ENCODE data around the gene NFKBIL1. TPM values are rescaled to one million over a fixed set of nuclear protein-coding genes. Genes with fewer than 3 reads are reported as not detected.
"Not testable (repeated sequence)": the region's sequence is repeated elsewhere in the genome, so short reads cannot be mapped to it uniquely, and the experiment has no call there.

NFKBIL1 gene
- total RNA-seq, 1 experiment from 2014 or later, result 17.8 TPM

DNA sequence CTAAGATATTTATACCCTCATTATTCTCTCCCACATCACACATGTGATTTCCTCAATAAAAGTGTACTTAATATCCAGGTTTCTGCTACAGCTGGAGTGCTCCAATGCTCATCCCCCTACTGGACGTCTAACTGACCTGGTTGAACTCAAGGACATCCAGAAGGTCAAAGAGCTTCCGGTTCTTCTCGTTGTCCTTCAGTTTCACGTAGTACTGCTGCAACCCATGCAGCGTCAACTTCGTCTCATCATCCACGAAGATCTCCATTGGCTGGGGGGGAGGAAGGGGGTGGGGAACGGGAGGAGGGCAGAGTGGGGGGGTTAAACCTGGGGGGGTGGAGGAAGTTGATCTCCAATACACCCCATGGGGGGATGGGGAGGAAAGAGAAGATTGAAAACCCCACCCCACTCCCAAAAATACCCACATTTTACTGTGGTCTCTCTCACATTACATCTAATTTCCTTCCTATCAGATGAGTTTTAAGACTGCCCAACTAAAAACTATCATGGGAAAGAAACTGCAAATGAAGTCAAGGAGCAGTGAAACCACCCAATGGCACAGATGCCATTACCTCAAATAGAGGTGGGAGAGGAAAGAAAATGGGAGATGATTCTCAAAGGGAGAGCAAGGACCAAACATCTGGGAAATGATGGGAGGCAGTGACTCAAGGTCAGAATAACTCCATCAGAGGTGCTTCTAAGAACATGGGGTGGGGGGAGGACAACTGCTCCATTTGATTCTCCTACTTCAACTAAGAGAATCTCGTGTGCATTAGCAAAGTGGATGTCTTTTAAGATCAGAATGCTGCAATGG lies 14.6 kb upstream of the NFKBIL1 start:
- in situ Hi-C loops (cut with HindIII; ENCODE audit: low pct_unique_long_range_greater_than_20kb, low sequenced_read_pairs), result no loop called here
- peak; percentile 32 for DNase-seq (ENCODE audit: low read depth, low spot score)

DNA sequence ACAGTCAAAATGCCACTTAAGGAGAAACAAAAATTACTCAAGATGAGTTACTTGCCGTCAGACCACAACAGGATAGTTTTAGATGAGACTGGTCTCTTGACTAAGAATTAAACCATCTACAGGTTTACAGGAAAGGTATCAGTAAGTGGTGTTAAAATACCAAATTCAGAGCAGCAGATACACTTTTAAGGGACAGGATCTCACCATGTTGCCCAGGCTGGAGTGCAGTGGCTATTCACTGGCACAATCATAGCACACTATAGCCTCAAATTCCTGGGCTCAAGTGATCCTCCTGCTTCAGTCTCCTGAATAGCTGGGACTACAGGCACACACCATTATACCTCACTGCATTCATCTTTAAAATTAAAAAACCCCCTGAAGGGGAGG lies 14.0 kb upstream of the NFKBIL1 start:
- in situ Hi-C loops (cut with HindIII; ENCODE audit: low pct_unique_long_range_greater_than_20kb, low sequenced_read_pairs), result no loop called here
- no peak for DNase-seq (ENCODE audit: low read depth, low spot score)

DNA sequence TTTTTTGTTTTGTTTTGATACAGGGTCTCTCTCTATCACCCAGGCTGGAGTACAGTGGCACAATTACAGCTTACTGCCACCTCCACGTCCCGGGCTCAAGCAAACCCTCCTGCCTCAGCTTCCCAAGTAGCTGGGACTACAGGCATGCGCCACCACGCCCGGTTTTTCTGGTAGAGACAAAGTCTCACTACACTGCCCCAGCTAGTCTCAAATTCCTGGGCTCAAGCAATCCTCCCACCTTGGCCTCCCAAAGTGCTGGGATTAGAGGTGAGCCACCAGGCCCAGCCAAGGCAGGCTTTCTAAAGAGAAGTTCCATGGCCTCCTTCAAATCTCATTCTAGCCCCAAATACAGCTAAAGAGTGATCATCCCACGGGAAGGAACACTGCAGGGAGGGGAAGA lies 13.4 kb upstream of the NFKBIL1 start:
- in situ Hi-C loops (cut with HindIII; ENCODE audit: low pct_unique_long_range_greater_than_20kb, low sequenced_read_pairs), result no loop called here

DNA sequence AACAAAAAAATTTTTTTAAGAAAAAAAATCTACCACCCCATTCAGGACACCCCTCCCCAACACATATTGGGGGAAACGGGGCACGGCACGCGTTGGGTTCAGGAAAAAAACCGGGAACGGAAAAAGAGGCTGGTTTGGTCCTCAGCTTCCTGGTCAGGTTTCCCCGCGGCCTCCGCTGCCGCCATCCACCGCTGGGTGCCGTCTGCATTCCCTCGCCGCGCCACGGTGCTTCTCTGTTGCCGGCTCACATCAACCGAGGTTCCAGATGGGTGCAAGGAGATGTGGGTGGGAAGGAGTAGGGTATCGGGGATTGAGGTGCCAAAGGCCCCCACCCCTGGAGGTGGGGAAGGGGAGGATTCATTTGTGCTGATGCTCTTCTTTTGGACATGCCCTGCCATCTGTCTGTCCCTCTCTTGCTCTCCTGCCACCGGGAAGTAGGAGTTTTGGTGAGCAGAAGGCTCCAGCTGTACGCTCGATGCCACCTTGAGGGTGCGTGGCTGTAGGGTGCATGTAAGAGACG lies 12.8 kb upstream of the NFKBIL1 start:
- in situ Hi-C loops (cut with HindIII; ENCODE audit: low pct_unique_long_range_greater_than_20kb, low sequenced_read_pairs), result no loop called here

More for the DNA sequence above, 13.4 kb upstream of the NFKBIL1 start:
- DNase-seq (ENCODE audit: low read depth, low spot score), result no peak

DNA sequence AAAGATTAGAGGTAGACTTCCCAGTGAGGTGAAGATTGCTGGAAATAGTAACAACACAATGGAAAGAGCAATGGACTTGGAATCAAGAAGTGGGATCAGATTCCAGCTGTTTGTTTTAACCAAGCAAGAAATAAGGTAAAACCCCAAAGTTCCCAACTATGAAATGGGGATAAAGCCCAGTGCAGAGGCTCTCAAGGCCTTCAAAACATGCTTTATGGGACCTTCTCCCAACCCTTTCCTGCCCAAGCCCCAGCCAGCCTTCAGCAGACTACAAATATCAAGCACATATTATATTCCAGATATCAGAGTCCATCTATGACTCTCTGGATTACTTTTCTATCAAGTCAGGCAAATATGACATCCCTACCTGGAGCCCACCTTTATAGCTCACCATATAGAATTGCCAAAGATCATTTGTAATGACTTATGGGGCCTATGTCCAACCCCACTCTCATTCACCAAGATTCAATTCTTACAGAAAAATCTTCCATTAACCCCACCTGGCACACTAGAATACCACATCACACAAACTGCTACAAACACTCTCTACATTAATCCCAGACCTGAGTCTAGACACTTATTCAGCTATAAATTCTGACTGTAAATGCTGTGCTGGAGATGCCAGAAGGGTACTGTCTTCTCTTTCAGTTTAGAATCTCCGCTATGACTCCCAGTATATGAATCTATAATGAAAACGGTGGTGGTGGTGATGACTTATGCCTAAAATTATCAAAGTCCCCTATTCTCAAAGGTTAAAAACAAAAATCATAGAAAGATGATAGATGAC lies 11.7 kb upstream of the NFKBIL1 start:
- in situ Hi-C loops (cut with HindIII; ENCODE audit: low pct_unique_long_range_greater_than_20kb, low sequenced_read_pairs), result no loop called here
- no peak for DNase-seq (ENCODE audit: low read depth, low spot score)

More for the DNA sequence above, 12.8 kb upstream of the NFKBIL1 start:
- DNase-seq (ENCODE audit: low read depth, low spot score), result no peak

DNA sequence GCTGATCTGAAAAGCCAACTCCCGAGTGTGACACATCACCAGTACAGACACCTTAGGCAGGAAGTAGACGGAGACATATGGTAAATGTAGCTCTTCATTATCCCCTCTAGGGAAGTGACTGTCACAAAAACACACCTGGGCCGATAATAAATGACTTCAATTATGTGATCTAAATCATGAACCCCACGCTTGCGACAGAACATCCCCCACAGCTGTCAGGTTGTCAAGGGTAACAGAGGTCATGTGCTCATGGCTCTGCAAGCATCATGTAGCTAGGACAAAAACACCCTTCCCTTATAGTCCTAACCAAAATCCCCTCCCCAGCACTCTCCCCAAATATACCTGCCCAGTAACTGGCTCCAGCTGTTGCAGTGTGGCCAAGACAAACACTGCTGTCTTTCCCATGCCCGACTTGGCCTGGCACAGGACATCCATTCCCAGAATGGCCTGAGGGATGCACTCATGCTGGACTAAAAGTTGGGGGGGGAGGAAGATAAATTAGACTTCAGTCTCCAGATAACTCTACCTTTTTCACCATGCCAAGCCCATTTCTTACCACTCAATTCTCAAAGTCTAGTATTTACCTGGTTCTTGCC lies 8.5 kb upstream of the NFKBIL1 start:
- in situ Hi-C loops (cut with HindIII; ENCODE audit: low pct_unique_long_range_greater_than_20kb, low sequenced_read_pairs), result no loop called here
- DNase-seq (ENCODE audit: low read depth, low spot score), result no peak

DNA sequence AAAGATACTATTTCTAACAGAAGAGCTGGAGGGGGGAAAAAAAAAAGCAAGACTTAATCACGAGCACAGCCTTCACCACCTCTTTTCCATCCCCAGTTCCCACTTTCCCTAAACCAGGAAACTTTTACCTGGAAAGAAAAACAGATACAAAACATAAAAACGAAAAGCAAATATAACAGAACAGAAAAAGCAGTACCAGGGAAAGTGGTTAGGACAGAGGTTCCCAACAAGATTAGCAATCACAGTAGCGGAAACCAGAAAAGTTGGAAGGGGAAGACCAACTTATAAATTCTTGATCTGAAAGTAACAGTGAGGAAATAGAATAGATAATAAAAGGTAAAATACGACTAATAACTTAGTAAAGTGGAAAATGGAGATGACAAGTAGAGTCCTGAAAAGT lies 6.8 kb upstream of the NFKBIL1 start:
- DNase-seq (ENCODE audit: low read depth, low spot score), result no peak
- in situ Hi-C loops (cut with HindIII; ENCODE audit: low pct_unique_long_range_greater_than_20kb, low sequenced_read_pairs), result no loop called here

DNA sequence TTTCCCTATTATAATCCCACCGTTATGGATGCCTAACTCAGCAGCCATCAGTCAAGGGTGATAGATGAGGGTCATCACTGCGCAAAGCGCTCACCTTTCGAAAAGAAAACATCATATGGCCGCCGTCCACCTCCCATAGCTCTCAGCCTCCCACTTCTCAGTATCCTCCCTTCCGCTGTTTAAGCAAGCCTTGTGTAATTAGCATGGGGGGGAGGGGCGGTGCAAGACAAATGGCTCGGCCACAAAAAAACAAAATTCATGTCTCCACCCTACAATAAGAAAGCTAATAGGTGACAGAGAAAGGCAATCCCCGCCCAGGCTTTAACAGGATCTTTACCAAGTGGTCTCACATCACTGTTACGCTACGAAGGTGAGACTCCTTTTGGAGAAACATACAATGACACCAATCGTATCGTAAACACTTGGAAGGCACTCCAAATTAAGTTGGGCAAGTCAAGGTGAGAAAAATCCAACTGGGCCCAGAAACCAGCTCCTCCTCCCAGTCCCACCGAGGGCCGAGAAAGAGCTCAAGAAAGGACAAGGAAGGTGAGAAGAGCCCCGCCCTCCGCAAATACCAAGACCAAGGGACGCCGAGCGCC lies 6.2 kb upstream of the NFKBIL1 start:
- in situ Hi-C loops (cut with HindIII; ENCODE audit: low pct_unique_long_range_greater_than_20kb, low sequenced_read_pairs), result no loop called here
- no peak for DNase-seq (ENCODE audit: low read depth, low spot score)

DNA sequence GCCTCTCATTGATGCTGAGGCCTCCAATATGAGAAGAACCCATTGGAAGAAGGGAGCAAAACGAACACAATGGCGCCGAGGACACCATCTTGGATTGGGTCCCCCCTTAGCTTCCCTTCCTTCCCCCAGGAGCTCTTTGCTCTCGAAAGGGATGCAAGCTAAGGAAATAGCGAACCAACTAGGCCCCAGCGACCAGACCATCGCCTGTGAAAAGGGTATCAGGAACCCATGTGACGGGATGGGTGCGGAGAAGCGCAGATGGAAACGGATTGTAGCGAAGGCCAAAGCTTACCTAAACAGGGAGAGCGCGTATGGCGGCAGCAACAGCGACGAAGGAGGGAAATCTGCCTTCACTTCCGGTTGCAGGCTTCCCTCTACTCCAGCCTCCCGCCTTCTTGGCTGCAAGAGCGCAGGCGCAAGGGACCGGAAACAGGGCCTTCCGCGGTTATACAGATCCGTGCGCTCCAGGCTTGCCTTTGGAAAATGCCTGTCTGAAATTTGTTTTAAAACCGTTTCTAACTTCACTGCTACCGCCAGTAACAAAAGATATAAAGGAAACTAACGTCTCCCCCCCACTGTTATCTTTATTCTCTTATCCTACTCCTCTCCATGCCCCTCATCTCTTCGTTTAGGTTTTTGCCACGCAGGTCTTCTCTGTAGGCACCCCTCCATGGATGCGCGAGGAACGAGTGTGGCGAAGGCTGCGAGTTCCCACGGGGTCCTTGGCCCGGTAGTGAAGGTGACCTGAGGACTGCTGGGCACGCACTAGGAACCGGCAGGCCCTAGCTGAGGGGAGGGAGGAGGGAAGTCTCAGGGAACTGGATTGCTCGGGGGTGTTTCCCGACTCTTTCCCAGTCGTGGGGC lies 5.5 kb upstream of the NFKBIL1 start, which contains the start of gene DDX39B:
Gene DDX39B, minus strand, starts transcription at position 346 of the 864 bp plus-strand sequence. CDS start 1,471 bp downstream, outside the sequence.
- in situ Hi-C loops (cut with HindIII; ENCODE audit: low pct_unique_long_range_greater_than_20kb, low sequenced_read_pairs), result no loop called here
- DNase-seq (ENCODE audit: low read depth, low spot score), result peak; percentile 97

DNA sequence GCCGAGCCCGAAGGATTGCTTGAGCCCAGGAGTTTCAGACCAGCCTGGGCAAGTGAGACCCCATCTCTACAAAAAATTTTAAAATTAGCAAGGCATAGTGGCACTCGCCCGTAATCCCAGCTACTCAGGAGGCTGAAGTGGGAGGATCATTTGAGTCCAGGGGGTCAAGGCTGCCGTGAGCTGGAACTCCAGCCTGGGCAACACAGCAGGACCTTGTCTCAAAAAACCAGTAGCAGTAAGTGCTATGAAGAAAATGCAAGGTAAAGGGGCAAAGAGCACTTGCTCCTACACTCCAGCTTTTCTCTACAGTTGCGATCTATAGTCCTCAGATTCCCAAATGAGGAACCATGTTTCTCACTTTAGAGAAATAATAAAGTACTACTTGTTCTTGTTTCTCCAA lies 3.8 kb upstream of the NFKBIL1 start:
- no peak for DNase-seq (ENCODE audit: low read depth, low spot score)
- in situ Hi-C loops (cut with HindIII; ENCODE audit: low pct_unique_long_range_greater_than_20kb, low sequenced_read_pairs), result no loop called here

DNA sequence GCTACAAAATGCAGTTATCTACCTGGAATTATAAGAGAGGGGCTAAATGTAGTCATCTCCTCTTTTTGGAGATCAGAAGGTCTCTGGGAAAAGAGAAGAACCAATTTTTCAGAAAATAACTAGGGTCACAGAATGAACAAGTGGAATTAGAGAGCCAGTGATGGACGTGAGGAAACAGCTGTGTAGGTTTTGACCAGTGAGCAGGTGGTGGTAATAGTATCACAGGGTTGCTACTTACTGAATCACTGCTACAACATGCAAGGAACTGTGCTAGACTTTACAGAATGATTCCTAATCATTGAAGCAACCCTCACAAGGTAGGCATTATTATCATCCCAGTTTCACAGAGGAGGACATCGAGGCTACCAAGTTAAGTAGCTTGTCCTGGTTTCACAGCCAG lies 2.7 kb upstream of the NFKBIL1 start:
- in situ Hi-C loops (cut with HindIII; ENCODE audit: low pct_unique_long_range_greater_than_20kb, low sequenced_read_pairs), result no loop called here
- DNase-seq (ENCODE audit: low read depth, low spot score), result no peak

DNA sequence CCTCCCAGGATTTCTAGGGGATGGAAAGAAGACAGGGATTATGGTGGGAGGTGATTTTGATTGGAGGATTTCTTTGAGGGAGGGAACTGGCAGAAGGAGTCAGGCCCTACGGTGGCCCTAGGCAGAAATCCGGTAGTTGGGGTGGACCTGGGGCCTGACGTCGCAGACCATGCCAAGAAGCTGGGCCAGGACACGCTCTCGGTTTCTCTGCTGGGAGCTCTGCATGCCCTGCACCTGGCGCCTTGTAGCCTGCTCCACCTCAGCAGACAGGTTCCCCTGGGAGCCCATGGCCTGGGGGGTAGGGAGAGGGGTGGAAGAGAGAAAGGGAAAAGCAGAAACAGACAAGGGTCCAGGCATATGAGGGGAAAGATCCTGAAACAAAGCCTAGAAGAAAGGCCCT lies 2.1 kb upstream of the NFKBIL1 start:
- DNase-seq (ENCODE audit: low read depth, low spot score), result no peak
- in situ Hi-C loops (cut with HindIII; ENCODE audit: low pct_unique_long_range_greater_than_20kb, low sequenced_read_pairs), result no loop called here

DNA sequence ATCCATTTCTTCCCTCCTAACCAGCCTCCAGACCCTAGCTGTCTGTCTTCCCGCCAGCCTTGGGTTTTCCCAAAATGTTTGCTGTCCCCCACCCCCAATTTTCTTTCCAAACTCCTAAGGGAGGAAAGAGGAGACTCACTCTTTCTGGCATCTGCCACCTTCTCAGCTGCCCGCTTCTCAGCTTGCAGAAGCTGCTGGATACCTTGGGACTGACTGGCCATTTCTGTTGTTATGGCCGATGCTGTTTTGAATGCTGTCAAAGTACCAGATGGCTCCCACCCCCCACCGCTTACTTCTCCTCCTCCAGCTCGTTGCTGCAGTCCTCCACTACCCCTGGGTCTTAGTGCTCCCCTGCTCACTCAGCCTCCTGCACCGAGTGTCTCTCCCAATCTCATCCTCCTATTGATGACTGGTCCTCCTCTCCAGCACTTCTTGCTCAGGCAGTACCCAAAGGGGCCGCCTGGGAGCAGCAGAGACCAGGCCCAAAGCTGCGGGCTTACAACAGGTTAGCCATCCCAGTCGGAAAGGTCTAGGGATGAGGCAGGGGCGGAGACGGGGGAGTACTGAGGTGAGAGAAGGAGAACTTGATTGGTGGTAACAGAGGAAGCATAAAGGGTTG lies 960 bp upstream of the NFKBIL1 start, which contains the start of gene ATP6V1G2:
Gene ATP6V1G2, minus strand, starts transcription at position 270 of the 619 bp plus-strand sequence. Its CDS starts 49 bp downstream, at position 221.
- DNase-seq (ENCODE audit: low read depth, low spot score), result peak; percentile 91
- in situ Hi-C loops (cut with HindIII; ENCODE audit: low pct_unique_long_range_greater_than_20kb, low sequenced_read_pairs), result no loop called here

DNA sequence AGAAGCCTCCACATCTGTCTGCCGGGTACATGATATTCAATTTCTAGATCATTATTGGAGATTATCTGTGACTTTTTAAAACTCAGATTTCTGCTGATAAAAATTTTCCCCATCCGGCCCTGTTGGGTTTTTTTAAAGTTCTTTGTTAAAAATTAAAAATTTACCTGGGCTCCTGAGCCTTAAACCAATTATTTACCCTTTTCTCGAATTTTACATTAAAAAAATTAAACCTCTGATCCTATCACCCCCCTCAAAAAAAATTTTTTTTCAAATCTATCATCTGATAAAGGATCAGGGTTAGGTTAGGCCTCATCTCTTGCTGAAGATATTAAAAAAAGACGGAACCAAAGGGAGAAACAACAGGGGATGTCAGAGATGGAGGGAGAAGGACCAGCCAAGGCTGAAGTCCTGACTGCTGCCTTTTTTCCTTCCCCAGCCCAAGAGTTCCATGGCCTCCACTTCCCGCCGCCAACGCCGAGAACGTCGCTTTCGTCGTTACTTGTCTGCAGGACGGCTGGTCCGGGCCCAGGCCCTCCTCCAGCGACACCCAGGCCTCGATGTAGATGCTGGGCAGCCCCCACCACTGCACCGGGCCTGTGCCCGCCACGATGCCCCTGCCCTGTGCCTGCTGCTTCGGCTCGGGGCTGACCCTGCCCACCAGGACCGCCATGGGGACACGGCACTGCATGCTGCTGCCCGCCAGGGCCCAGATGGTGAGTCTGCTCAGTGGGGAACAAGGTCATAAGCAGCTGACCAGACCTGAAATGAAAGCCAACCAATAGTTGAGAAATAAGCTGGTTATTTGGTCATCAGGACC lies 527 bp downstream of the NFKBIL1 start:
- in situ Hi-C loops (cut with HindIII; ENCODE audit: low pct_unique_long_range_greater_than_20kb, low sequenced_read_pairs), result no loop called here

DNA sequence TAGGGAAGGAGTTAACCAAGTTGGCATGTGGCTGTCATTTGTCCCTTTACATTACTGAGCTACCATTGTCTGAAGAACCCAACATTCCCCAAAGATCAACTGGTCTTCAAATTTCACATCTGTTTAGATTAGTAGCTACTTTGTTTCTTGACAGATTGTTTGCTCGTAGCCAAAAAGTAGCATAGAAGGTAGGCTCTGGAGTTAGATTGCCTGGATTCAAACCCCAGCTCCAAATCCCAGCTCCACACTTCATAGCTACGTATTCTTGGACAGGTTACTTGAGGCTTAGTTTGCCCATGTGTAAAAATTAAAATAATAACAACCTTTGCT lies 1.1 kb downstream of the NFKBIL1 start:
- in situ Hi-C loops (cut with HindIII; ENCODE audit: low pct_unique_long_range_greater_than_20kb, low sequenced_read_pairs), result no loop called here

More for the DNA sequence above, 527 bp downstream of the NFKBIL1 start:
- no peak for DNase-seq (ENCODE audit: low read depth, low spot score)

DNA sequence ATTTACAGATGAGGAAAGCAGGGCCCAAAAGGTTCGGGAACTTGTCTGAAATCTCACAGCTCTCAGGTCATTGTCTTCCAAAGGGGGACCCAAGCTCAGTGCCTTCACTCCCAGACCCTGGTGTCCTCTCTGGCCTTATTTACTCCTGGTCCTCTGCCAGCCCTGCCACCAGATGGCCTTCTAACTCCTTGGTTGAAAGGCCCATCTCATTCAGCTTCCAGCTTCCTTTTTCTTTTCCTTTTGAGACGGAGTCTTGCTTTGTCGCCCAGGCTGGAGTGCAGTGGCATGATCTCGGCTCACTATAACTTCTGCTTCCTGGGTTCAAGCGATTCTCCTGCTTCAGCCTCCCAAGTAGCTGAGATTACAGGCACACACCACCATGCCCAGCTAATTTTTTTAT lies 4.0 kb downstream of the NFKBIL1 start:
- in situ Hi-C loops (cut with HindIII; ENCODE audit: low pct_unique_long_range_greater_than_20kb, low sequenced_read_pairs), result not testable (repeated sequence)
- peak; percentile 81 for DNase-seq (ENCODE audit: low read depth, low spot score)

More for the DNA sequence above, 1.1 kb downstream of the NFKBIL1 start:
- no peak for DNase-seq (ENCODE audit: low read depth, low spot score)
